ENCODE results near the gene INKA2. TPM values are rescaled to one million over a fixed set of nuclear protein-coding genes. Genes with fewer than 3 reads are reported as not detected.

Gene INKA2
- total and polyA plus RNA-seq, 2 donors (not counting 1 experiment from before 2014, with no cell fraction given), result 3.5 to 25.4 TPM

GRCh38 chr1:111775966-111776365 is 36.8 kb upstream of the INKA2 start:
- no peaks in the 10 kb centered on the region for H3K79me2 ChIP-seq (ENCODE audit: control insufficient read depth, insufficient read depth, low read length)
- TF ChIP-seq EZH2 (IDR thresholded peaks at IDR 0.05; ENCODE audit: low read length, missing control alignments), result no peak
- TF ChIP-seq, protein P1, sequence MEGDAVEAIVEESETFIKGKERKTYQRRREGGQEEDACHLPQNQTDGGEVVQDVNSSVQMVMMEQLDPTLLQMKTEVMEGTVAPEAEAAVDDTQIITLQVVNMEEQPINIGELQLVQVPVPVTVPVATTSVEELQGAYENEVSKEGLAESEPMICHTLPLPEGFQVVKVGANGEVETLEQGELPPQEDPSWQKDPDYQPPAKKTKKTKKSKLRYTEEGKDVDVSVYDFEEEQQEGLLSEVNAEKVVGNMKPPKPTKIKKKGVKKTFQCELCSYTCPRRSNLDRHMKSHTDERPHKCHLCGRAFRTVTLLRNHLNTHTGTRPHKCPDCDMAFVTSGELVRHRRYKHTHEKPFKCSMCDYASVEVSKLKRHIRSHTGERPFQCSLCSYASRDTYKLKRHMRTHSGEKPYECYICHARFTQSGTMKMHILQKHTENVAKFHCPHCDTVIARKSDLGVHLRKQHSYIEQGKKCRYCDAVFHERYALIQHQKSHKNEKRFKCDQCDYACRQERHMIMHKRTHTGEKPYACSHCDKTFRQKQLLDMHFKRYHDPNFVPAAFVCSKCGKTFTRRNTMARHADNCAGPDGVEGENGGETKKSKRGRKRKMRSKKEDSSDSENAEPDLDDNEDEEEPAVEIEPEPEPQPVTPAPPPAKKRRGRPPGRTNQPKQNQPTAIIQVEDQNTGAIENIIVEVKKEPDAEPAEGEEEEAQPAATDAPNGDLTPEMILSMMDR (conservative IDR thresholded peaks at IDR 0.05 in 1 of 2, IDR thresholded peaks at IDR 0.05 in 1 of 2; ENCODE audit: low read depth in 1 of 2, low read length in 2 of 2), result no peak
- H3K9ac ChIP-seq (ENCODE audit: insufficient read depth, low read length), result no peak overlapping the region
- H3K27ac ChIP-seq (ENCODE audit: insufficient read depth, low read length), result no peak overlapping the region
- H4K20me1 ChIP-seq (ENCODE audit: control insufficient read depth, extremely low read depth, insufficient read depth, low read length), result no peaks in the 10 kb centered on the region
- H3K4me1 ChIP-seq (ENCODE audit: control insufficient read depth, extremely low read depth, insufficient read depth, low read length), result peaks cover 2% of the 10 kb centered on the region
- no peak for DNase-seq (ENCODE audit: low read depth in 2 of 2)
- H3K4me2 ChIP-seq (ENCODE audit: extremely low read depth, insufficient read depth, low read length), result no peak overlapping the region
- no peaks in the 10 kb centered on the region for H3K9me3 ChIP-seq (ENCODE audit: control insufficient read depth, insufficient read depth, low read depth, low read length)
- no peak overlapping the region for H3K4me3 ChIP-seq (replicated peaks in 1 of 4; ENCODE audit: control extremely low read depth in 1 of 4, insufficient read depth in 1 of 4, low read depth in 3 of 4, low read length in 4 of 4)
- H2AFZ ChIP-seq (ENCODE audit: low read length), result no peak overlapping the region
- H3K36me3 ChIP-seq (ENCODE audit: control insufficient read depth, insufficient read depth, low read length), result no peaks in the 10 kb centered on the region
- H3K27me3 ChIP-seq (ENCODE audit: control insufficient read depth, insufficient read depth, low read length), result no peaks in the 10 kb centered on the region

- Histone ChIP-seq H3K27me3 (ENCODE audit: control insufficient read depth, insufficient read depth, low read length) (no peaks in the 10 kb centered on the region), H2AFZ (ENCODE audit: low read length) (no peak overlapping the region), H4K20me1 (ENCODE audit: control insufficient read depth, extremely low read depth, insufficient read depth, low read length) (no peaks in the 10 kb centered on the region), H3K4me2 (ENCODE audit: extremely low read depth, insufficient read depth, low read length) (no peak overlapping the region), H3K4me1 (ENCODE audit: control insufficient read depth, extremely low read depth, insufficient read depth, low read length) (no peaks in the 10 kb centered on the region), H3K36me3 (ENCODE audit: control insufficient read depth, insufficient read depth, low read length) (no peaks in the 10 kb centered on the region), H3K79me2 (ENCODE audit: control insufficient read depth, insufficient read depth, low read length) (no peaks in the 10 kb centered on the region), H3K4me3 (replicated peaks in 1 of 4; ENCODE audit: control extremely low read depth in 1 of 4, insufficient read depth in 1 of 4, low read depth in 3 of 4, low read length in 4 of 4) (no peak overlapping the region), H3K27ac (ENCODE audit: insufficient read depth, low read length) (no peak overlapping the region), H3K9ac (ENCODE audit: insufficient read depth, low read length) (no peak overlapping the region), H3K9me3 (ENCODE audit: control insufficient read depth, insufficient read depth, low read depth, low read length) (no peaks in the 10 kb centered on the region)
- no peak for TF ChIP-seq EZH2 (IDR thresholded peaks at IDR 0.05; ENCODE audit: low read length, missing control alignments)
- TF ChIP-seq, protein P1 (conservative IDR thresholded peaks at IDR 0.05 in 1 of 2, IDR thresholded peaks at IDR 0.05 in 1 of 2; ENCODE audit: low read depth in 1 of 2, low read length in 2 of 2), result no peak
- no peak for DNase-seq (ENCODE audit: low read depth in 2 of 2)
Observed at GRCh38 chr1:111770916-111771315, 31.7 kb upstream of the INKA2 start.

- TF ChIP-seq, protein P1 (conservative IDR thresholded peaks at IDR 0.05 in 1 of 2, IDR thresholded peaks at IDR 0.05 in 1 of 2; ENCODE audit: low read depth in 1 of 2, low read length in 2 of 2), result peak; percentile 80 to 82
- TF ChIP-seq EZH2 (IDR thresholded peaks at IDR 0.05; ENCODE audit: low read length, missing control alignments), result no peak
- Histone ChIP-seq H2AFZ (ENCODE audit: low read length) (no peak overlapping the region), H3K36me3 (ENCODE audit: control insufficient read depth, insufficient read depth, low read length) (peaks cover 1% of the 10 kb centered on the region), H3K79me2 (ENCODE audit: control insufficient read depth, insufficient read depth, low read length) (no peaks in the 10 kb centered on the region), H3K27me3 (ENCODE audit: control insufficient read depth, insufficient read depth, low read length) (no peaks in the 10 kb centered on the region), H3K9ac (ENCODE audit: insufficient read depth, low read length) (no peak overlapping the region), H3K4me3 (replicated peaks in 1 of 4; ENCODE audit: control extremely low read depth in 1 of 4, insufficient read depth in 1 of 4, low read depth in 3 of 4, low read length in 4 of 4) (no peak overlapping the region), H4K20me1 (ENCODE audit: control insufficient read depth, extremely low read depth, insufficient read depth, low read length) (no peaks in the 10 kb centered on the region), H3K4me1 (ENCODE audit: control insufficient read depth, extremely low read depth, insufficient read depth, low read length) (no peaks in the 10 kb centered on the region), H3K9me3 (ENCODE audit: control insufficient read depth, insufficient read depth, low read depth, low read length) (no peaks in the 10 kb centered on the region), H3K4me2 (ENCODE audit: extremely low read depth, insufficient read depth, low read length) (no peak overlapping the region), H3K27ac (ENCODE audit: insufficient read depth, low read length) (no peak overlapping the region)
- DNase-seq (ENCODE audit: low read depth in 2 of 2), result peak; percentile 54 to 85
Observed at GRCh38 chr1:111769517-111770146, 30.4 kb upstream of the INKA2 start.

All from fibroblast of lung (primary cell).